K562 (cell line): ENCODE measurements around the gene APOL3. TPM values are rescaled to one million over a fixed set of nuclear protein-coding genes. Genes with fewer than 3 reads are reported as not detected.

Experiments used
- ATAC-seq: fragments of 200-7000 bp; cut with Tn5 transposase; 3 replicates; pipeline ENCODE4 v1.9.1; 2020; ENCODE audit warnings: moderate library complexity
- BruUV-seq: library from RNA; stranded (reverse); fragments of 400-500 nt; replicated peaks from 2 replicates; lab custom pipeline; 2021; lab: Mats Ljungman, UMichigan
- CTCF ChIA-PET: fragments of 300-600 bp; formaldehyde crosslinking; extraction: SDS; loops from one replicate; lab custom pipeline; 2021; ENCODE audit warnings: low intra/inter-chr PET ratio; lab: Yijun Ruan, JAX
- POLR2A ChIA-PET: fragments of 300-600, 350-650 bp; sonication (Branson Sonifier 250); formaldehyde crosslinking; extraction: SDS; loops from one replicate; lab custom pipeline; 2021; ENCODE audit warnings: antibody characterized with exemption, inconsistent platforms; lab: Yijun Ruan, JAX
- DNase-seq, 4 experiments: peaks; one replicate each; pipeline versions ENCODE4 v3.0.0 to v3.0.0-alpha.2; 2011 to 2018; ENCODE audit warnings: low spot score in 3 of 4, mixed read lengths in 3 of 4; ENCODE audit errors: extremely low read depth in 1 of 4
- FAIRE-seq: peaks from 2 replicates; lab custom pipeline; 2011; peaks lifted over from hg19 to GRCh38; lab: Jason Lieb, UNC
- H2AFZ ChIP-seq: 2 replicates; pipeline ENCODE4 v1.6.0; 2011; ENCODE audit warnings: low read depth, low read length, control low read depth, inconsistent platforms
- H3K27ac ChIP-seq: fragments of 200-600 bp; 3 replicates; pipeline ENCODE4 v1.8.0; 2011; ENCODE audit warnings: low read depth, mild to moderate bottlenecking, control low read depth, inconsistent platforms, low read length, moderate library complexity, mixed read lengths; ENCODE audit errors: extremely low read depth
- H3K27me3 ChIP-seq, 2 experiments: fragments of 300-600 bp in 1 of 2; 2 replicates in 1 of 2; 3 replicates in 1 of 2; pipeline versions ENCODE4 v1.6.0 to v1.8.0; 2011; ENCODE audit warnings: inconsistent platforms in 2 of 2, low read length in 2 of 2, mild to moderate bottlenecking in 1 of 2, mixed read lengths in 1 of 2, moderate library complexity in 1 of 2; ENCODE audit not compliant: control insufficient read depth in 2 of 2, insufficient read depth in 2 of 2
- H3K36me3 ChIP-seq: fragments of 300-600 bp; 3 replicates; pipeline ENCODE4 v1.8.0; 2011; ENCODE audit warnings: mild to moderate bottlenecking, low read length, inconsistent platforms; ENCODE audit not compliant: control insufficient read depth, insufficient read depth
- H3K4me1 ChIP-seq, 2 experiments: fragments of 200-600 bp in 1 of 2; replicated peaks in 1 of 2; 2 replicates in 1 of 2; 3 replicates in 1 of 2; pipeline versions ENCODE4 v1.5.1 to v1.8.0; 2011; ENCODE audit warnings: inconsistent platforms in 2 of 2, low read length in 2 of 2, mild to moderate bottlenecking in 1 of 2, mixed read lengths in 1 of 2, moderate library complexity in 1 of 2; ENCODE audit not compliant: control insufficient read depth in 2 of 2, insufficient read depth in 2 of 2
- H3K4me2 ChIP-seq: 2 replicates; pipeline ENCODE4 v1.6.1; 2011; ENCODE audit warnings: low read length, control low read depth, inconsistent platforms, mixed read lengths; ENCODE audit not compliant: insufficient read depth
- H3K4me3 ChIP-seq: fragments of 200-600 bp; sonication (generic), shearing (Covaris generic); 2 replicates; pipeline ENCODE4 v1.5.1; 2016; ENCODE audit warnings: control low read depth, inconsistent platforms
- H3K79me2 ChIP-seq: fragments of 200-600 bp; 3 replicates; pipeline ENCODE4 v1.8.0; 2011; ENCODE audit warnings: low read length, inconsistent platforms; ENCODE audit not compliant: control insufficient read depth, insufficient read depth
- H3K9ac ChIP-seq, 2 experiments: 2 replicates each; pipeline versions ENCODE4 v1.6.0 to v1.6.1; 2011; ENCODE audit warnings: low read depth in 2 of 2, low read length in 2 of 2, control low read depth in 1 of 2, inconsistent platforms in 1 of 2, mild to moderate bottlenecking in 1 of 2, mixed read lengths in 1 of 2; ENCODE audit not compliant: insufficient read depth in 1 of 2
- H3K9me1 ChIP-seq: one replicate; pipeline ENCODE4 v1.6.0; 2011; ENCODE audit warnings: inconsistent platforms, mild to moderate bottlenecking, low read length, moderate library complexity; ENCODE audit not compliant: control insufficient read depth, insufficient read depth
- H3K9me3 ChIP-seq: replicated peaks from 2 replicates; pipeline ENCODE4 v1.5.1; 2011; ENCODE audit warnings: low read depth, low read length, inconsistent platforms; ENCODE audit not compliant: control insufficient read depth, insufficient read depth
- H4K20me1 ChIP-seq: replicated peaks from 2 replicates; pipeline ENCODE4 v1.6.1; 2011; ENCODE audit warnings: low read length, inconsistent platforms, mixed read lengths; ENCODE audit not compliant: control insufficient read depth, insufficient read depth
- ADNP ChIP-seq: fragments of 200-800 bp; sonication (Bioruptor generic); IDR thresholded peaks from 2 replicates; pipeline ENCODE4 v1.6.1; 2016; ENCODE audit warnings: missing genetic modification characterization, missing compliant biosample characterization
- BCL6 ChIP-seq: fragments of 250-450 bp; sonication (Bioruptor Pico); IDR thresholded peaks from 2 replicates; pipeline ENCODE4 v1.4.0; 2020
- BMI1 ChIP-seq: fragments of 150-350 bp; IDR thresholded peaks from 2 replicates; pipeline ENCODE4 v1.6.1; 2014; ENCODE audit warnings: low read length
- CBFB ChIP-seq: sonication (generic); formaldehyde crosslinking; IDR thresholded peaks from 2 replicates; pipeline ENCODE4 v1.4.0; 2020; ENCODE audit warnings: mild to moderate bottlenecking, missing genetic modification reagents
- DIDO1 ChIP-seq: fragments of 450-650 bp; IDR thresholded peaks from 2 replicates; pipeline ENCODE4 v1.6.1; 2016; ENCODE audit warnings: low read depth, missing biosample characterization, missing genetic modification characterization
- PRDM10 ChIP-seq: fragments of 450-650 bp; IDR thresholded peaks from 2 replicates; pipeline ENCODE4 v1.6.1; 2018; ENCODE audit not compliant: partially characterized antibody
- RB1 ChIP-seq: fragments of 450-650 bp; IDR thresholded peaks from 2 replicates; pipeline ENCODE4 v1.6.1; 2017; ENCODE audit warnings: low read depth, mild to moderate bottlenecking
- RBM25 ChIP-seq: fragments of 200-400 bp; formaldehyde crosslinking; IDR thresholded peaks from 2 replicates; pipeline ENCODE4 v1.6.1; 2018; ENCODE audit warnings: low read length, low read depth, moderate library complexity; ENCODE audit not compliant: severe bottlenecking
- RFX5 ChIP-seq: IDR thresholded peaks from 2 replicates; pipeline ENCODE4 v1.6.1; 2011; ENCODE audit warnings: low read depth, mild to moderate bottlenecking, improper control_type of control experiment, low read length
- SRSF3 ChIP-seq: fragments of 200-400 bp; formaldehyde crosslinking; IDR thresholded peaks from 2 replicates; pipeline ENCODE4 v1.6.1; 2016; ENCODE audit warnings: mild to moderate bottlenecking, low read length, moderate library complexity; ENCODE audit not compliant: insufficient read depth
- TAF9B ChIP-seq: fragments of 450-650 bp; IDR thresholded peaks from 2 replicates; pipeline ENCODE4 v1.6.1; 2018; ENCODE audit warnings: mild to moderate bottlenecking; ENCODE audit not compliant: partially characterized antibody
- ZFP30 ChIP-seq: fragments of 250-450 bp; sonication (Bioruptor Pico); IDR thresholded peaks from 2 replicates; pipeline ENCODE4 v1.8.0; 2022; ENCODE audit warnings: moderate library complexity, mild to moderate bottlenecking, inconsistent platforms, borderline replicate concordance
- ZNF23 ChIP-seq: fragments of 250-450 bp; sonication (Bioruptor Pico); IDR thresholded peaks from 2 replicates; pipeline ENCODE4 v1.4.0; 2020; ENCODE audit warnings: mild to moderate bottlenecking
- ZNF354B ChIP-seq: fragments of 250-450 bp; sonication (Bioruptor Pico); IDR thresholded peaks from 2 replicates; pipeline ENCODE4 v1.4.0; 2020
- WGBS: fragments of 100-300 bp; shearing (Covaris generic); methylation state at CpG from one replicate; pipeline ENCODE4 v1.1.6; 2016; ENCODE audit warnings: low coverage, mixed read lengths; ENCODE audit not compliant: insufficient coverage; ENCODE audit errors: missing lambda C conversion rate; 5-methylcytosine and 5-hydroxymethylcytosine counted together
- in situ Hi-C: fragments of 300-500 bp; cut with MboI; formaldehyde crosslinking; loops from 4 replicates; pipeline ENCODE4 v1.15.0; 2018; ENCODE audit warnings: inconsistent platforms, mixed read lengths
- intact Hi-C: fragments of 100-400 bp; cut with micrococcal nuclease; formaldehyde crosslinking; loops from 2 replicates; pipeline ENCODE4 v1.14.2; 2022
- polyA plus RNA-seq, 8 experiments: library from polyadenylated mRNA; depleted of rRNA in 4 of 8; stranded (reverse) in 5 of 8; unstranded in 3 of 8; fragments of >200 nt; fragmentation: Nextera tagmentation in 2 of 8; fragmentation: Illumina TruSeq in 1 of 8; extraction: Ambion mirVana in 2 of 8; extraction: Trizol in 1 of 8; gene quantifications; 2 replicates each; pipeline versions ENCODE4 v1.2.1 to v1.2.3, GENCODE V29; 2011 to 2014; ENCODE audit warnings: inconsistent platforms in 1 of 8, missing spikeins in 1 of 8
- total RNA-seq, 7 experiments: library from RNA; depleted of rRNA in 6 of 7; stranded (reverse); fragments of >200 nt in 6 of 7; fragmentation: Illumina TruSeq in 2 of 7; extraction: Trizol in 2 of 7; gene quantifications; 2 replicates each; pipeline versions ENCODE4 v1.2.1 to v1.2.3, GENCODE V29; 2011 to 2021; ENCODE audit warnings: low replicate concordance in 1 of 7

The APOL3 gene
- total and polyA plus RNA-seq, 9 of the 15 experiments (the other 6 are each of a cell fraction or from before 2014, with no cell fraction given), result 0.25 to 1.1 (median 0.56) TPM; not detected in 1

DNA sequence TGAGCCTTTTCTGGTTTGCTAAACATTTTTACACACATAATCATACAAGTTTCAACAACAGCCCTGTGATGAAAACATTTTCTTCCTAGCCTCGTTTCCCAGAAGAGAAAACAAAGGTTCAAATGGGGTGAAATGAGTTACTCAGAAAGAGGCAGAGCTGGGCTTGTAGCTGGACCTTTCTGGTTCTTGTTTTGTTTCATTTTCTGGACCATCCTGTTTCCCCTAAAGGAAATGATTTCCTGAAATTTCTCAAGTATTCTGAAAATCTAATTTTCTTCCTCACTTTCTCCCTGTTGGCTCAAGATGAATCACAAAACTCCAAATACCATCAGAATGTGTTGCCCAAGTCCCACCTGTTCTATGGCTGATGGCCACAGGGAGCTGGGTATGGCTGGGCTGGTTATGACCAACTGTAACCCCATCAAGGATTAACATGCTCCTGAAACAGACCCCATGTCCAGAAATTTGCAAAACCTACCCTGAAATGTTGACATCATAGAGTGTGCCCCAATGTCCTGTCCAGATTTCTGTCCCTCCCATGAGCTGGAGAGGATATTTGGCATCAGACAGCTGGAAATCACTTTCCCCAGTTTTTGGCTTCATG, 47.7 kb upstream of the APOL3 start:
- Histone ChIP-seq H2AFZ (no peak overlapping the region), H3K79me2 (no peaks in the 10 kb centered on the region), H3K27ac (no peak overlapping the region), H3K4me2 (no peak overlapping the region), H3K36me3 (no peaks in the 10 kb centered on the region), H4K20me1 (no peaks in the 10 kb centered on the region), H3K9me3 (peaks cover 2% of the 10 kb centered on the region; the same call in 1 of the 2 replicates), H3K4me1 (no peaks in the 10 kb centered on the region; a peak in 1 of 5 replicates), H3K27me3 (no peaks in the 10 kb centered on the region), H3K4me3 (no peak overlapping the region), H3K9ac (no peak overlapping the region), H3K9me1 (no peaks in the 10 kb centered on the region)
- DNase-seq (no peak), ATAC-seq (no peak), FAIRE-seq (no peak)
- ChIA-PET CTCF (no interaction called here), POLR2A (interaction anchor here (0.6 kb wide), 1 partner anchor 13 kb away, joined by 3 read pairs; no protein-coding TSS in a partner anchor)
- WGBS, result 9% methylated on average over 1 of the region's 1 CpG
- TF ChIP-seq BCL6, result no peak
- TF ChIP-seq RB1, result no peak
- no peak for TF ChIP-seq RBM25
- no peak for TF ChIP-seq ADNP (tag)
- no peak for TF ChIP-seq ZNF23 (CRISPR knock-in tag)
- TF ChIP-seq ZNF354B (CRISPR knock-in tag), result no peak
- no peak for TF ChIP-seq TAF9B
- TF ChIP-seq BMI1, result no peak
- TF ChIP-seq CBFB, result no peak
- no peak for TF ChIP-seq PRDM10
- no peak for TF ChIP-seq ZFP30
- TF ChIP-seq RFX5, result no peak
- no peak for TF ChIP-seq DIDO1 (tag)
- TF ChIP-seq SRSF3, result no peak
- intact Hi-C loops, result no loop called here
- in situ Hi-C loops, result no loop called here
- no TSS peak for BruUV-seq
